Pancreas (tissue), 10 donors: ENCODE results near the gene SMIM7. TPM values are rescaled to one million over a fixed set of nuclear protein-coding genes. Genes with fewer than 3 reads are reported as not detected.

Source experiments
- ATAC-seq, 4 donors: fragments of 200-7000 bp; cut with Tn5 transposase; one replicate each; pipeline versions ENCODE4 v1.8.0 to v1.9.1; 2020; ENCODE audit warnings: mild to moderate bottlenecking in 4 of 4, moderate library complexity in 4 of 4
- DNase-seq, 6 donors: peaks; one replicate each; pipeline ENCODE4 v3.0.0-alpha.2; 2020
- FAIRE-seq: peaks from 2 replicates; lab custom pipeline; 2012; peaks lifted over from hg19 to GRCh38; lab: Jason Lieb, UNC
- H3K27ac ChIP-seq, 4 donors: fragments of 200-600 bp; sonication (generic); 1 replicate in 3 of 4; 2 replicates in 1 of 4; pipeline versions ENCODE4 v1.5.0 to v1.8.0; 2020
- H3K27me3 ChIP-seq, 4 donors: fragments of 200-600 bp; one replicate each; pipeline ENCODE4 v1.8.0; 2021
- H3K36me3 ChIP-seq, 3 donors: fragments of 200-600 bp; sonication (generic) in 1 of 3; one replicate each; pipeline versions ENCODE4 v1.5.0 to v1.8.0; 2020 to 2021
- H3K4me1 ChIP-seq, 3 donors: fragments of 200-600 bp; one replicate each; pipeline ENCODE4 v1.8.0; 2021
- H3K4me3 ChIP-seq, 4 donors: fragments of 200-600 bp; sonication (generic) in 2 of 4; one replicate each; pipeline versions ENCODE4 v1.5.0 to v1.8.0; 2020 to 2021
- H3K9me3 ChIP-seq, 4 donors: fragments of 200-600 bp; one replicate each; pipeline ENCODE4 v1.8.0; 2021
- WGBS, 2 donors: extraction: QIAGEN DNeasy Blood & Tissue Kit; methylation state at CpG; one replicate each; pipeline ENCODE4 v1.1.7; 2013; 5-methylcytosine and 5-hydroxymethylcytosine counted together
- intact Hi-C, 3 donors: fragments of 100-400 bp; cut with DNase I; formaldehyde crosslinking; loops; one replicate each; pipeline versions ENCODE4 v1.11.1 to v1.14.2; 2022
- polyA plus RNA-seq, 2 donors: library from polyadenylated mRNA; stranded (reverse); fragments of 200-250 nt; gene quantifications; one replicate each; pipeline ENCODE4 v1.2.3, GENCODE V29; 2013
- total RNA-seq, 6 donors: library from RNA; stranded (reverse); fragmentation: NEBNext Ultra II Directional in 4 of 6; extraction: Animal tissue kit (Norgen Biotek cat#: 25700) in 4 of 6; gene quantifications; one replicate each; pipeline versions ENCODE4 v1.2.1 to v1.2.4, GENCODE V29; 2021 to 2023
- TF ChIP-seq, protein P1 (sequence below), 4 donors: fragments of 200-600 bp; sonication (generic) in 3 of 4; IDR thresholded peaks; one replicate each; pipeline versions ENCODE4 v1.5.0 to v1.8.0; 2021; ENCODE audit warnings: antibody characterized with exemption in 4 of 4
- donor health status: healthy with polysubstance abuse.
- donor health status: DM: no; HTN: no; CAD: no; lungs with moderate emphysema.
- donor health status: DM: no; HTN: no; CAD: no.
- donor health status: control.
- donor health status: control.
- donor health status: Bipolar disorder and iron deficiency.
- donor health status: DM: yes; HTN: yes; CAD: no.
- donor health status: DM: no; HTN: no; CAD: no.
- donor health status: DM: no; HTN: no; CAD: no.
- donor health status: DM: yes; HTN: yes; CAD: no.

Gene SMIM7
- total and polyA plus RNA-seq, 8 donors: 34.1 to 77.8 (median 44.6) TPM

DNA sequence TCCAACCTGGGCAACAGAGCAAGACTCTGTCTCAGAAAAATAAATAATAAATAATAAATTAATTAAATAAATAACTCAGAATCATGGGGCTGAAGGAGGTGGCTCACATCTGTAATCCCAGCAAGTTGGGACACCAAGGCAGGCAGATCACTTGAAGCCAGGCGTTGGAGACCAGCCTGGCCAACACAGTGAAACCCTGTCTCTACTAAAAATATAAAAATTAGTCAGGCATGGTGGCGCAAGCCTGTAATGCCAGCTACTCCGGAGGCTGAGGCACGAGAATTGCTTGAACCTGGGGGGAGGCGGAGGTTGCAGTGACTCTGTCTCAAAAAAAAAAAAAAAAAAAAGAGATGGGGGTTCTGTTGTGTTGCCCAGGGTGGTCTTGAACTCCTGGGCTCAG, 8.2 kb upstream of the SMIM7 start:
- H3K36me3 ChIP-seq: no peaks in the 10 kb centered on the region
- WGBS, 2 donors: 98 to 99% methylated on average over 5 of the region's 5 CpGs
- intact Hi-C loops: no loop called here
- no peak overlapping the region for H3K27ac ChIP-seq
- FAIRE-seq: no peak
- no peak for ATAC-seq
- no peaks in the 10 kb centered on the region for H3K4me1 ChIP-seq
- no peaks in the 10 kb centered on the region for H3K9me3 ChIP-seq
- TF ChIP-seq, protein P1, sequence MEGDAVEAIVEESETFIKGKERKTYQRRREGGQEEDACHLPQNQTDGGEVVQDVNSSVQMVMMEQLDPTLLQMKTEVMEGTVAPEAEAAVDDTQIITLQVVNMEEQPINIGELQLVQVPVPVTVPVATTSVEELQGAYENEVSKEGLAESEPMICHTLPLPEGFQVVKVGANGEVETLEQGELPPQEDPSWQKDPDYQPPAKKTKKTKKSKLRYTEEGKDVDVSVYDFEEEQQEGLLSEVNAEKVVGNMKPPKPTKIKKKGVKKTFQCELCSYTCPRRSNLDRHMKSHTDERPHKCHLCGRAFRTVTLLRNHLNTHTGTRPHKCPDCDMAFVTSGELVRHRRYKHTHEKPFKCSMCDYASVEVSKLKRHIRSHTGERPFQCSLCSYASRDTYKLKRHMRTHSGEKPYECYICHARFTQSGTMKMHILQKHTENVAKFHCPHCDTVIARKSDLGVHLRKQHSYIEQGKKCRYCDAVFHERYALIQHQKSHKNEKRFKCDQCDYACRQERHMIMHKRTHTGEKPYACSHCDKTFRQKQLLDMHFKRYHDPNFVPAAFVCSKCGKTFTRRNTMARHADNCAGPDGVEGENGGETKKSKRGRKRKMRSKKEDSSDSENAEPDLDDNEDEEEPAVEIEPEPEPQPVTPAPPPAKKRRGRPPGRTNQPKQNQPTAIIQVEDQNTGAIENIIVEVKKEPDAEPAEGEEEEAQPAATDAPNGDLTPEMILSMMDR (IDR thresholded peaks at IDR 0.05): no peak
- no peak overlapping the region for H3K4me3 ChIP-seq
- H3K27me3 ChIP-seq: no peaks in the 10 kb centered on the region
- no peak for DNase-seq

DNA sequence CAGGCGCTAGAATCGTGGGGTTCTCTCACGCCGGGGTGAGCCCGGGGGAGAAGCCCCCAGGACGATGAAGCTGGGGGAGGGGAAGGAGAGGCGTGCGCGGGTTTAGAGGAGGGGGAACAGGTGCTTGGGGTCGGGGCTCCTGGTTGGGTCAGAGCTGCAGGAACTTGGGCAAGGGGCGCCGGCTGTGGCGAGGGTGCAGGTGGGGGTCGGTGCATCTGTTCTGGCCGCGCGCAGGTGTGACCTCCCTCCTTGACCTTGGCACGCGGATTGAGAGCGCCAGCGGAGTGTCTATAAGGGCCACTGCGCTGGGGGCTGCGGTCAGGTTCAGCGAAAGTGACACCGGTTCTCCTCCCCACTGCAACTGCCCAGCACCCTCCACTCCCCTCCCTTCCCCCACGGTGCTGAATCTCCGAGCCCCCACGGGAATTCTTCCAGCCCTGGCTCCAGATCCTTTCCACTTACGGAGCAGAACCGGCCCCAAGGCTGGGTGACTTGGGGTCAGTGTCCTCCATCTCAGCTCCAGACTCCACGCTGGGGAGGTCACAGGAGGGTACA, 1.6 kb upstream of the SMIM7 start:
- H3K27ac ChIP-seq: no peak overlapping the region
- peak; percentile 19 to 80 (median 45) for DNase-seq
- FAIRE-seq: no peak
- H3K36me3 ChIP-seq: peaks cover 0 to 5% (median 0%) of the 10 kb centered on the region in 3 donors
- no peak for ATAC-seq
- TF ChIP-seq, protein P1 (IDR thresholded peaks at IDR 0.05): no peak
- peak overlapping the region; percentile 57 to 68 (median 64) for H3K4me3 ChIP-seq
- no peaks in the 10 kb centered on the region for H3K27me3 ChIP-seq
- intact Hi-C loops: no loop called here
- peaks cover 6 to 12% (median 10%) of the 10 kb centered on the region in 3 donors for H3K4me1 ChIP-seq
- 2% methylated on average over 30 to 31 of the region's 31 CpGs for WGBS, 2 donors
- H3K9me3 ChIP-seq: no peaks in the 10 kb centered on the region

DNA sequence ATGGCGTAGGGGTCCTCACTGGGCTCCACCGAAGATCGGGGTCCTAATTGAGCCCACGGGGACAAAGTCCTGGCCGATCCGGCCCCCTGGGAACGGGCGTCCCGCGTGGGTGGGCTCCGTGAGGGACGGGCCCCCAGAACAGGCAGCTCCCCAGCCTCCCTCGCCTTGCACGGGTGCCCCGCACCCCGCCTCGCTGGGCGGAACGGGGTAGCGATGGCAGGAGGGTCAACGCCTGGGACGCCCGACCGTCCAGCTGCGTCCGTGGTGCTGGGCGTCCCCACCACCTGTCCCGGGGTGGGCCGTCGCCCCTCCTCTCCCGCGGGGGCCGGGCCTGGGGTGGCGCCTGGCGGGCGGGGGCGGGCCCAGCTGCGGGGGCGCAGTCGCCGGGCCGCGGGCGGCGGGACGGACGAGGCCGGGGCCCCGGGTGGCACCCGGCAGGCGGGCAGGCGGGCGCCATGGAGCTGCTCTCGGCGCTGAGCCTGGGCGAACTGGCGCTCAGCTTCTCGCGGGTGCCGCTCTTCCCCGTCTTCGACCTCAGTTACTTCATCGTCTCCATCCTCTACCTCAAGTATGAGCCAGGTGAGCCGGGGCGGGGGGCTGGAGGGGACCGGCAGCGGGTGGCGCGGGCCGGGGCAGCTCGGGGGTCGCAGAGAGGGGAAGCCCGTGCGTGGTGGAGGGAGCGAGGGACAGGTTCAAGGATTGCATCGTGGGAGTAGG, 977 bp upstream of the SMIM7 start, which contains the start of gene TMEM38A:
TSS of gene TMEM38A (plus strand) at position 377 of the 717 bp plus-strand sequence. CDS start at position 456, 79 bp downstream.
- peaks cover 3 to 5% (median 5%) of the 10 kb centered on the region in 3 donors for H3K36me3 ChIP-seq
- H3K27me3 ChIP-seq: no peaks in the 10 kb centered on the region
- FAIRE-seq (no peak), ATAC-seq (peak; percentile 39 to 53 (median 52)), DNase-seq (peak in 5 of 6 donors; percentile 48 to 85 (median 73))
- WGBS, 2 donors: 1% methylated on average over 38 to 76 of the region's 76 CpGs
- intact Hi-C loops: no loop called here
- peak within 1 kb of the TSS; percentile 63 to 83 (median 67) for H3K4me3 ChIP-seq
- no peaks in the 10 kb centered on the region for H3K9me3 ChIP-seq
- peak within 1 kb of the TSS; percentile 37 to 86 (median 67) for H3K27ac ChIP-seq
- peaks cover 6 to 12% (median 10%) of the 10 kb centered on the region in 3 donors for H3K4me1 ChIP-seq
- TF ChIP-seq, protein P1 (IDR thresholded peaks at IDR 0.05): no peak

DNA sequence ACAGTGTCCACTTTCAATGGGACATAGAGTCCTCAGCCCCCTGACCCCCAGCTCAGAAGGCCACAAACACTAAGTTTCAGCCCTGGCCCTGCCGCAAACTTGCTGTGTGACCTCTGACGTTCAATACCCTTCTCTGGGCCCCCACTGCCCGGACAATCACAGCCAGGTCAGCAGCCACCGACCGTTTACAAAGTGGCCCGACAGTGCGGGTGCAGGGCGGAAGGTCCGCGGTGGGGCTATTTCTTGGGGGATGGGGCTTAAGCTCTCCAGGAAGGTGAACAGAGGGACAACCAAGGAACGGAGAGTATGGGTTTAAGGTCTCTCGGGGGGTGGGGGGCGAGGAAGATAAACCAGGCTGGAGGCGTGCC, 496 bp downstream of the SMIM7 start:
- Histone ChIP-seq H3K9me3 (no peaks in the 10 kb centered on the region), H3K36me3 (peaks cover 3 to 9% (median 7%) of the 10 kb centered on the region in 3 donors), H3K4me3 (peak overlapping the region; percentile 63 to 83 (median 67)), H3K27ac (peak overlapping the region in 3 of 4 donors; percentile 37 to 86 (median 66)), H3K27me3 (no peaks in the 10 kb centered on the region), H3K4me1 (peaks cover 6 to 12% (median 10%) of the 10 kb centered on the region in 3 donors)
- TF ChIP-seq, protein P1 (IDR thresholded peaks at IDR 0.05): no peak
- DNase-seq (no peak), ATAC-seq (no peak), FAIRE-seq (no peak)
- intact Hi-C loops: no loop called here
- 1 to 2% methylated on average over 13 to 14 of the region's 14 CpGs for WGBS, 2 donors
